Liver (tissue), 9 donors: ENCODE measurements around the gene GSK3A. TPM values are rescaled to one million over a fixed set of nuclear protein-coding genes. Genes with fewer than 3 reads are reported as not detected.

ENCODE experiments used
- DNase-seq: peaks from one replicate; pipeline ENCODE4 v3.0.0-alpha.2; 2017; ENCODE audit warnings: low spot score
- H3K27ac ChIP-seq, 2 donors: one replicate each; pipeline ENCODE4 v1.7.0; 2013; ENCODE audit warnings: inconsistent platforms in 2 of 2, low read length in 2 of 2, control low read depth in 1 of 2, low read depth in 1 of 2, mild to moderate bottlenecking in 1 of 2
- H3K27me3 ChIP-seq, 4 donors: one replicate each; pipeline versions ENCODE4 v1.6.1 to v1.7.0; 2013; ENCODE audit warnings: low read length in 3 of 4, inconsistent platforms in 1 of 4, mild to moderate bottlenecking in 1 of 4, moderate library complexity in 1 of 4; ENCODE audit not compliant: control insufficient read depth in 4 of 4, insufficient read depth in 4 of 4
- H3K36me3 ChIP-seq, 4 donors: one replicate each; pipeline versions ENCODE4 v1.6.1 to v1.7.0; 2013; ENCODE audit warnings: low read length in 3 of 4, mild to moderate bottlenecking in 3 of 4, low read depth in 1 of 4, moderate library complexity in 1 of 4; ENCODE audit not compliant: control insufficient read depth in 4 of 4, insufficient read depth in 3 of 4
- H3K4me1 ChIP-seq, 4 donors: one replicate each; pipeline versions ENCODE4 v1.6.1 to v1.7.0; 2013; ENCODE audit warnings: low read length in 3 of 4, mild to moderate bottlenecking in 3 of 4, moderate library complexity in 1 of 4; ENCODE audit not compliant: control insufficient read depth in 4 of 4, insufficient read depth in 4 of 4
- H3K4me3 ChIP-seq, 3 donors: one replicate each; pipeline versions ENCODE4 v1.6.1 to v1.7.0; 2013; ENCODE audit warnings: low read length in 3 of 3, control low read depth in 1 of 3, low read depth in 1 of 3, mild to moderate bottlenecking in 1 of 3
- H3K9ac ChIP-seq, 2 donors: one replicate each; pipeline ENCODE4 v1.7.0; 2013; ENCODE audit warnings: low read length in 2 of 2, mild to moderate bottlenecking in 2 of 2, moderate library complexity in 2 of 2, control low read depth in 1 of 2, low read depth in 1 of 2
- H3K9me3 ChIP-seq, 4 donors: one replicate each; pipeline versions ENCODE4 v1.6.1 to v1.7.0; 2013; ENCODE audit warnings: low read length in 3 of 4; ENCODE audit not compliant: control insufficient read depth in 4 of 4
- EGR1 ChIP-seq, 2 donors: IDR thresholded peaks; 2 replicates each; pipeline ENCODE4 v1.6.1; 2016 to 2018; ENCODE audit warnings: antibody characterized with exemption in 2 of 2, low read depth in 2 of 2
- FOXA1 ChIP-seq: IDR thresholded peaks from 2 replicates; pipeline ENCODE4 v1.6.1; 2016; ENCODE audit warnings: antibody characterized with exemption
- FOXA2 ChIP-seq: IDR thresholded peaks from 2 replicates; pipeline ENCODE4 v1.6.1; 2016; ENCODE audit warnings: antibody characterized with exemption
- GABPA ChIP-seq, 2 donors: IDR thresholded peaks in 1 of 2; conservative IDR thresholded peaks in 1 of 2; 2 replicates each; pipeline ENCODE4 v1.6.1; 2016; ENCODE audit warnings: antibody characterized with exemption in 2 of 2, mild to moderate bottlenecking in 1 of 2, moderate library complexity in 1 of 2
- HNF4A ChIP-seq, 2 donors: conservative IDR thresholded peaks; 2 replicates each; pipeline ENCODE4 v1.6.1; 2016; ENCODE audit warnings: antibody characterized with exemption in 2 of 2, mild to moderate bottlenecking in 2 of 2
- HNF4G ChIP-seq: IDR thresholded peaks from 2 replicates; pipeline ENCODE4 v1.6.1; 2016; ENCODE audit warnings: antibody characterized with exemption
- JUND ChIP-seq, 2 donors: IDR thresholded peaks; 2 replicates each; pipeline ENCODE4 v1.6.1; 2016; ENCODE audit warnings: antibody characterized with exemption in 2 of 2
- NR2F2 ChIP-seq: IDR thresholded peaks from 2 replicates; pipeline ENCODE4 v1.6.1; 2016; ENCODE audit warnings: antibody characterized with exemption
- RAD21 ChIP-seq, 2 donors: IDR thresholded peaks; 2 replicates each; pipeline ENCODE4 v1.6.1; 2016; ENCODE audit warnings: antibody characterized with exemption in 2 of 2, mild to moderate bottlenecking in 2 of 2
- RXRA ChIP-seq, 2 donors: IDR thresholded peaks; 2 replicates each; pipeline ENCODE4 v1.6.1; 2017 to 2018; ENCODE audit warnings: antibody characterized with exemption in 2 of 2, mild to moderate bottlenecking in 1 of 2
- SP1 ChIP-seq: IDR thresholded peaks from 2 replicates; pipeline ENCODE4 v1.6.1; 2018; ENCODE audit warnings: antibody characterized with exemption, mild to moderate bottlenecking
- TAF1 ChIP-seq: conservative IDR thresholded peaks from 2 replicates; pipeline ENCODE4 v1.6.1; 2016; ENCODE audit warnings: antibody characterized with exemption, mild to moderate bottlenecking
- YY1 ChIP-seq: IDR thresholded peaks from 2 replicates; pipeline ENCODE4 v1.6.1; 2016; ENCODE audit warnings: antibody characterized with exemption, mild to moderate bottlenecking
- WGBS: extraction: QIAGEN DNeasy Blood & Tissue Kit; methylation state at CpG from one replicate; pipeline ENCODE4 v1.1.7; 2013; 5-methylcytosine and 5-hydroxymethylcytosine counted together
- polyA plus RNA-seq, 2 donors: library from polyadenylated mRNA; stranded (reverse) in 1 of 2; unstranded in 1 of 2; fragments of 200-250 nt in 1 of 2; fragments of >200 nt in 1 of 2; fragmentation: Nextera tagmentation in 1 of 2; extraction: Ambion mirVana in 1 of 2; gene quantifications; one replicate each; pipeline versions ENCODE4 v1.2.1 to v1.2.3, GENCODE V29; 2013 to 2015
- total RNA-seq, 2 donors: library from RNA; depleted of rRNA; stranded (reverse); fragments of >200 nt; gene quantifications; one replicate each; pipeline ENCODE4 v1.2.3, GENCODE V29; 2014
- TF ChIP-seq, protein P1 (sequence below): IDR thresholded peaks from 2 replicates; pipeline ENCODE4 v1.6.1; 2016; ENCODE audit warnings: antibody characterized with exemption
- TF ChIP-seq, protein P2 (sequence below): fragments of 150-350 bp; IDR thresholded peaks from 2 replicates; pipeline ENCODE4 v1.5.1; 2017; ENCODE audit warnings: improper control_type of control experiment, low read depth, low read length; ENCODE audit not compliant: missing input control
- TF ChIP-seq, protein P3 (sequence below): IDR thresholded peaks from 2 replicates; pipeline ENCODE4 v1.6.1; 2016; ENCODE audit warnings: antibody characterized with exemption
- TF ChIP-seq, protein P4 (sequence below): IDR thresholded peaks from 2 replicates; pipeline ENCODE4 v1.6.1; 2016; ENCODE audit warnings: antibody characterized with exemption
- TF ChIP-seq, protein P5 (sequence below): IDR thresholded peaks from 2 replicates; pipeline ENCODE4 v1.6.1; 2016; ENCODE audit warnings: antibody characterized with exemption, mild to moderate bottlenecking
- donor health status: healthy.
- donor health status: healthy.
- donor health status: healthy.
- donor health status: healthy.
- donor health status: healthy.

The GSK3A gene
- total and polyA plus RNA-seq, 4 donors: 5.9 to 23.1 (median 13.0) TPM

DNA sequence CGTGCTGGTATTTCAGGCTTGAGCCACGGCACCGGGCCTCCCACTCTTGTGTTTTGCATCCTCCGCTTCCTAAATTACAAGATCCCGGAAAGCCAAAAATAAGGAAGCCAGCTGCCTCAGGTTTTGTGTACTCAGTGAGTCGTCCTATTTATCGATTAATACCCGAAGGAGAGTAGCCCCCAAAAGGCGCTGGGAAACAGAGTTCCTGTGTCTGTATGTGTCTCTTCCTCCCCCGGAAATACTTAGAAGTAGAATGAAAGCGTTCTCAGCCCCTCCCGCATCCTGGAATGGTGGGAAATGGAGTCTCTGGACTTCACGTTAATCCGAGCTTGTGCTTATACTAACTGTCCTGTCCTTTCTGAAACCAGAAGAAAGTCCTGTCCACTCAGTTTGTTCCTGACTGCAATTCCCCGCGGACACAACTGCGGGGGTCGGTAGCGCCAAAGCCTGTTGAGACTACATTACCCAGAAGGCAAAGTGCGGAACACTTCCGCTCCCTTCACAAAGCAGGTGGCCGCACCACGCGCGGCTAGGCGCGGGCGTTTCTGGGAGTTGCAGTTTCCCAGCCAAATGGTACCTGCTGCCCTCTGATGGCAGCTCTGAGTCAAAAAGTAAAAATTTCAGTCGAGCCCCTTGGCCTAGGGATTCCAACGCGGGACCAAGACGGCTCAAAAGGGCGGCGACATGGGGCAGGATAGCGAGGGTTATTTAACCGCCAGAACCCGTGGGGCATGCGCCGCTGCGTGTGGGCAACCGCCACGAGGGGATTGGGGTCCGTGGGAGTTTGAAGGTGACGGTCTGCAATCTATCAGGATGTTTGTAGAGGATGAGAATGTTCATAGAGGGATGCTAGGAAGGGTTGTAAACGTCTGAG, 2.2 kb upstream of the GSK3A start:
- H3K4me1 ChIP-seq: peaks cover 1 to 36% (median 16%) of the 10 kb centered on the region in 4 donors
- 2% methylated on average over 45 of the region's 45 CpGs for WGBS
- peak; percentile 89 for DNase-seq
- H3K4me3 ChIP-seq: peak overlapping the region; percentile 51 to 75 (median 69)
- TF ChIP-seq, protein P1, sequence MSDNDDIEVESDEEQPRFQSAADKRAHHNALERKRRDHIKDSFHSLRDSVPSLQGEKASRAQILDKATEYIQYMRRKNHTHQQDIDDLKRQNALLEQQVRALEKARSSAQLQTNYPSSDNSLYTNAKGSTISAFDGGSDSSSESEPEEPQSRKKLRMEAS: peak; percentile 98
- TF ChIP-seq TAF1 (peak; percentile 38), HNF4A (conservative IDR thresholded peaks at IDR 0.05) (peak; percentile 27 to 41), SP1 (peak; percentile 65), RAD21 (IDR thresholded peaks at IDR 0.05) (peak; percentile 70 to 75), GABPA (IDR thresholded peaks at IDR 0.05 in 1 of 2, conservative IDR thresholded peaks at IDR 0.05 in 1 of 2) (peak; percentile 62 to 93), FOXA1 (peak; percentile 41), EGR1 (IDR thresholded peaks at IDR 0.05; ENCODE audit: low read depth in 2 of 2) (peak; percentile 58 to 70), NR2F2 (peak; percentile 7), HNF4G (no peak), JUND (IDR thresholded peaks at IDR 0.05) (peak in 1 of 2 donors; percentile 26), FOXA2 (peak; percentile 42), RXRA (IDR thresholded peaks at IDR 0.05) (peak; percentile 30 to 32), YY1 (peak; percentile 95)
- TF ChIP-seq, protein P2, sequence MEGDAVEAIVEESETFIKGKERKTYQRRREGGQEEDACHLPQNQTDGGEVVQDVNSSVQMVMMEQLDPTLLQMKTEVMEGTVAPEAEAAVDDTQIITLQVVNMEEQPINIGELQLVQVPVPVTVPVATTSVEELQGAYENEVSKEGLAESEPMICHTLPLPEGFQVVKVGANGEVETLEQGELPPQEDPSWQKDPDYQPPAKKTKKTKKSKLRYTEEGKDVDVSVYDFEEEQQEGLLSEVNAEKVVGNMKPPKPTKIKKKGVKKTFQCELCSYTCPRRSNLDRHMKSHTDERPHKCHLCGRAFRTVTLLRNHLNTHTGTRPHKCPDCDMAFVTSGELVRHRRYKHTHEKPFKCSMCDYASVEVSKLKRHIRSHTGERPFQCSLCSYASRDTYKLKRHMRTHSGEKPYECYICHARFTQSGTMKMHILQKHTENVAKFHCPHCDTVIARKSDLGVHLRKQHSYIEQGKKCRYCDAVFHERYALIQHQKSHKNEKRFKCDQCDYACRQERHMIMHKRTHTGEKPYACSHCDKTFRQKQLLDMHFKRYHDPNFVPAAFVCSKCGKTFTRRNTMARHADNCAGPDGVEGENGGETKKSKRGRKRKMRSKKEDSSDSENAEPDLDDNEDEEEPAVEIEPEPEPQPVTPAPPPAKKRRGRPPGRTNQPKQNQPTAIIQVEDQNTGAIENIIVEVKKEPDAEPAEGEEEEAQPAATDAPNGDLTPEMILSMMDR: peak; percentile 52
- TF ChIP-seq, protein P3, sequence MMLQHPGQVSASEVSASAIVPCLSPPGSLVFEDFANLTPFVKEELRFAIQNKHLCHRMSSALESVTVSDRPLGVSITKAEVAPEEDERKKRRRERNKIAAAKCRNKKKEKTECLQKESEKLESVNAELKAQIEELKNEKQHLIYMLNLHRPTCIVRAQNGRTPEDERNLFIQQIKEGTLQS: no peak
- TF ChIP-seq, protein P4, sequence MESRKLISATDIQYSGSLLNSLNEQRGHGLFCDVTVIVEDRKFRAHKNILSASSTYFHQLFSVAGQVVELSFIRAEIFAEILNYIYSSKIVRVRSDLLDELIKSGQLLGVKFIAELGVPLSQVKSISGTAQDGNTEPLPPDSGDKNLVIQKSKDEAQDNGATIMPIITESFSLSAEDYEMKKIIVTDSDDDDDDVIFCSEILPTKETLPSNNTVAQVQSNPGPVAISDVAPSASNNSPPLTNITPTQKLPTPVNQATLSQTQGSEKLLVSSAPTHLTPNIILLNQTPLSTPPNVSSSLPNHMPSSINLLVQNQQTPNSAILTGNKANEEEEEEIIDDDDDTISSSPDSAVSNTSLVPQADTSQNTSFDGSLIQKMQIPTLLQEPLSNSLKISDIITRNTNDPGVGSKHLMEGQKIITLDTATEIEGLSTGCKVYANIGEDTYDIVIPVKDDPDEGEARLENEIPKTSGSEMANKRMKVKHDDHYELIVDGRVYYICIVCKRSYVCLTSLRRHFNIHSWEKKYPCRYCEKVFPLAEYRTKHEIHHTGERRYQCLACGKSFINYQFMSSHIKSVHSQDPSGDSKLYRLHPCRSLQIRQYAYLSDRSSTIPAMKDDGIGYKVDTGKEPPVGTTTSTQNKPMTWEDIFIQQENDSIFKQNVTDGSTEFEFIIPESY: peak; percentile 93
- TF ChIP-seq, protein P5, sequence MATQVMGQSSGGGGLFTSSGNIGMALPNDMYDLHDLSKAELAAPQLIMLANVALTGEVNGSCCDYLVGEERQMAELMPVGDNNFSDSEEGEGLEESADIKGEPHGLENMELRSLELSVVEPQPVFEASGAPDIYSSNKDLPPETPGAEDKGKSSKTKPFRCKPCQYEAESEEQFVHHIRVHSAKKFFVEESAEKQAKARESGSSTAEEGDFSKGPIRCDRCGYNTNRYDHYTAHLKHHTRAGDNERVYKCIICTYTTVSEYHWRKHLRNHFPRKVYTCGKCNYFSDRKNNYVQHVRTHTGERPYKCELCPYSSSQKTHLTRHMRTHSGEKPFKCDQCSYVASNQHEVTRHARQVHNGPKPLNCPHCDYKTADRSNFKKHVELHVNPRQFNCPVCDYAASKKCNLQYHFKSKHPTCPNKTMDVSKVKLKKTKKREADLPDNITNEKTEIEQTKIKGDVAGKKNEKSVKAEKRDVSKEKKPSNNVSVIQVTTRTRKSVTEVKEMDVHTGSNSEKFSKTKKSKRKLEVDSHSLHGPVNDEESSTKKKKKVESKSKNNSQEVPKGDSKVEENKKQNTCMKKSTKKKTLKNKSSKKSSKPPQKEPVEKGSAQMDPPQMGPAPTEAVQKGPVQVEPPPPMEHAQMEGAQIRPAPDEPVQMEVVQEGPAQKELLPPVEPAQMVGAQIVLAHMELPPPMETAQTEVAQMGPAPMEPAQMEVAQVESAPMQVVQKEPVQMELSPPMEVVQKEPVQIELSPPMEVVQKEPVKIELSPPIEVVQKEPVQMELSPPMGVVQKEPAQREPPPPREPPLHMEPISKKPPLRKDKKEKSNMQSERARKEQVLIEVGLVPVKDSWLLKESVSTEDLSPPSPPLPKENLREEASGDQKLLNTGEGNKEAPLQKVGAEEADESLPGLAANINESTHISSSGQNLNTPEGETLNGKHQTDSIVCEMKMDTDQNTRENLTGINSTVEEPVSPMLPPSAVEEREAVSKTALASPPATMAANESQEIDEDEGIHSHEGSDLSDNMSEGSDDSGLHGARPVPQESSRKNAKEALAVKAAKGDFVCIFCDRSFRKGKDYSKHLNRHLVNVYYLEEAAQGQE: peak; percentile 79
- peaks cover 0 to 7% (median 3%) of the 10 kb centered on the region in 4 donors for H3K36me3 ChIP-seq
- H3K27ac ChIP-seq: peak overlapping the region; percentile 95
- H3K9me3 ChIP-seq: no peaks in the 10 kb centered on the region
- H3K27me3 ChIP-seq: no peaks in the 10 kb centered on the region
- H3K9ac ChIP-seq: peak overlapping the region; percentile 78 to 92
